Heart right ventricle (tissue), 16 donors: ENCODE results near the gene TDRD10. TPM values are rescaled to one million over a fixed set of nuclear protein-coding genes. Genes with fewer than 3 reads are reported as not detected.

Experiments used
- ATAC-seq, 8 donors: fragments of 200-7000 bp; cut with Tn5 transposase; one replicate each; pipeline ENCODE4 v1.9.1; 2020; ENCODE audit warnings: mild to moderate bottlenecking in 8 of 8, moderate library complexity in 8 of 8, moderate number of reproducible peaks in 1 of 8
- DNase-seq, 2 donors: peaks; one replicate each; pipeline ENCODE4 v3.0.0-alpha.2; 2020
- H3K27ac ChIP-seq, 10 donors: fragments of 200-600 bp; sonication (generic) in 2 of 10; one replicate each; pipeline versions ENCODE4 v1.5.0 to v1.8.0; 2020 to 2022; ENCODE audit warnings: mild to moderate bottlenecking in 3 of 10
- H3K27me3 ChIP-seq, 7 donors: fragments of 200-600 bp; one replicate each; pipeline ENCODE4 v1.8.0; 2021 to 2022; ENCODE audit warnings: mild to moderate bottlenecking in 2 of 7
- H3K36me3 ChIP-seq, 9 donors: fragments of 200-600 bp; sonication (generic) in 1 of 9; one replicate each; pipeline versions ENCODE4 v1.5.0 to v1.8.0; 2020 to 2022; ENCODE audit warnings: mild to moderate bottlenecking in 2 of 9
- H3K4me1 ChIP-seq, 9 donors: fragments of 200-600 bp; sonication (generic) in 1 of 9; one replicate each; pipeline versions ENCODE4 v1.5.0 to v1.8.0; 2020 to 2022; ENCODE audit warnings: mild to moderate bottlenecking in 4 of 9
- H3K4me3 ChIP-seq, 10 donors: fragments of 200-600 bp; sonication (generic) in 2 of 10; one replicate each; pipeline versions ENCODE4 v1.5.0 to v1.8.0; 2020 to 2022; ENCODE audit warnings: mild to moderate bottlenecking in 7 of 10, moderate library complexity in 2 of 10
- H3K9me3 ChIP-seq, 11 donors: fragments of 200-600 bp in 10 of 11; sonication (generic) in 2 of 11; one replicate each; pipeline versions ENCODE4 v1.5.0 to v1.8.0; 2013 to 2022; ENCODE audit warnings: mild to moderate bottlenecking in 2 of 11, control low read depth in 1 of 11, moderate library complexity in 1 of 11
- CTCF ChIP-seq, 9 donors: fragments of 200-600 bp; sonication (generic) in 2 of 9; IDR thresholded peaks; one replicate each; pipeline versions ENCODE4 v1.5.0 to v1.8.0; 2021 to 2022; ENCODE audit warnings: antibody characterized with exemption in 9 of 9, mild to moderate bottlenecking in 5 of 9, moderate library complexity in 1 of 9
- WGBS, 2 donors: extraction: QIAGEN DNeasy Blood & Tissue Kit; methylation state at CpG; one replicate each; pipeline ENCODE4 v1.1.7; 2013; ENCODE audit warnings: inconsistent platforms in 1 of 2; 5-methylcytosine and 5-hydroxymethylcytosine counted together
- intact Hi-C, 10 donors: fragments of 100-400 bp; cut with DNase I; formaldehyde crosslinking; loops; one replicate each; pipeline versions ENCODE4 v1.11.1 to v1.14.2; 2022
- polyA plus RNA-seq, 2 donors: library from polyadenylated mRNA; stranded (reverse); fragments of 200-250 nt; gene quantifications; one replicate each; pipeline ENCODE4 v1.2.3, GENCODE V29; 2013
- total RNA-seq, 10 donors: library from RNA; stranded (reverse); fragmentation: NEBNext Ultra II Directional in 3 of 10; extraction: Animal tissue kit (Norgen Biotek cat#: 25700) in 3 of 10; gene quantifications; one replicate each; pipeline versions ENCODE4 v1.2.1 to v1.2.4, GENCODE V29; 2021 to 2023
- donor health status: Arrhythmogenic right ventricular cardiomyopathy.
- donor health status: ischemic (EF 13 %, LVEDD 7.1; RV severe dilation, severe dysfunction).
- donor health status: healthy with polysubstance abuse.
- donor health status: DM: no; HTN: yes; CAD: no.
- donor health status: DM: no; HTN: no; CAD: no.
- donor health status: ischemic (EF 25% LVEDD 6.9; RV normal size, moderate dysfunction).
- donor health status: ischemic (EF 25% LVEDD 5.7; RV mildly dilated, moderate dysfunction).
- donor health status: healthy.
- donor health status: DM: yes; HTN: yes; CAD: no.
- donor health status: Ischemic cardiomyopathy.
- donor health status: ischemic (EF 35%, LVEDD 5.7; RV mildly dilated, moderate dysfunction).
- donor health status: nonischemic (EF 11% LVEDD 7.7; RV severe dilation, severe dysfunction).
- donor health status: DM: yes; HTN: yes; CAD: no.
- donor health status: PGD.
- donor health status: ischemic (EF 29% LVEDD 5.4; RV normal size, mild dysfunction).
- donor health status: nonischemic (EF 23%, LVEDD 6.1; RV moderate dilation, normal function).

TDRD10 gene
- total and polyA plus RNA-seq, 12 donors: 1.1 to 13.3 (median 2.0) TPM

DNA sequence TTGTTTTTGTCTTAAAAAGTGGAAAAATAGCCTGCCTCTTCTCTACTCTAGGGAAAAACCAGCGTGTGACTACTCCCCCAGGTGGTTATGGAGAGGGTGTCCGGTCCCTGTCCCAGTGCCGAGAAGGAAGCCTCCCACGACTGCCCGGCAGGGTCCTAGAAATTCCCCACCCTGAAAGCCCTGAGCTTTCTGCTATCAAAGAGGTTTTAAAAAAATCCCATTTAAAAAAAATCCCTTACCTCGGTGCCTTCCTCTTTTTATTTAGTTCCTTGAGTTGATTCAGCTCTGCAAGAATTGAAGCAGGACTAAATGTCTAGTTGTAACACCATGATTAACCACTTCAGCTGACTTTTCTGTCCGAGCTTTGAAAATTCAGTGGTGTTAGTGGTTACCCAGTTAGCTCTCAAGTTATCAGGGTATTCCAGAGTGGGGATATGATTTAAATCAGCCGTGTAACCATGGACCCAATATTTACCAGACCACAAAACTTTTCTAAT is 35.0 kb upstream of the TDRD10 start:
- WGBS, 2 donors: 49 to 53% methylated on average over 8 of the region's 8 CpGs
- Histone ChIP-seq H3K27me3 (no peaks in the 10 kb centered on the region), H3K4me3 (no peak overlapping the region), H3K36me3 (peaks cover 0 to 34% (median 0%) of the 10 kb centered on the region in 9 donors), H3K27ac (peak overlapping the region in 1 of 10 donors; percentile 79), H3K9me3 (no peaks in the 10 kb centered on the region), H3K4me1 (peaks cover 0 to 55% (median 4%) of the 10 kb centered on the region in 9 donors)
- peak in 5 of 9 donors; percentile 21 to 50 (median 26) for TF ChIP-seq CTCF (IDR thresholded peaks at IDR 0.05)
- intact Hi-C loops: loop anchor here in 3 of 10 donors (5.0 to 10.0 kb wide), 3 partner anchors 60 to 65 kb away; partner anchors contain the start of gene IL6R (in 2 of the 3)
- DNase-seq (no peak), ATAC-seq (no peak)

DNA sequence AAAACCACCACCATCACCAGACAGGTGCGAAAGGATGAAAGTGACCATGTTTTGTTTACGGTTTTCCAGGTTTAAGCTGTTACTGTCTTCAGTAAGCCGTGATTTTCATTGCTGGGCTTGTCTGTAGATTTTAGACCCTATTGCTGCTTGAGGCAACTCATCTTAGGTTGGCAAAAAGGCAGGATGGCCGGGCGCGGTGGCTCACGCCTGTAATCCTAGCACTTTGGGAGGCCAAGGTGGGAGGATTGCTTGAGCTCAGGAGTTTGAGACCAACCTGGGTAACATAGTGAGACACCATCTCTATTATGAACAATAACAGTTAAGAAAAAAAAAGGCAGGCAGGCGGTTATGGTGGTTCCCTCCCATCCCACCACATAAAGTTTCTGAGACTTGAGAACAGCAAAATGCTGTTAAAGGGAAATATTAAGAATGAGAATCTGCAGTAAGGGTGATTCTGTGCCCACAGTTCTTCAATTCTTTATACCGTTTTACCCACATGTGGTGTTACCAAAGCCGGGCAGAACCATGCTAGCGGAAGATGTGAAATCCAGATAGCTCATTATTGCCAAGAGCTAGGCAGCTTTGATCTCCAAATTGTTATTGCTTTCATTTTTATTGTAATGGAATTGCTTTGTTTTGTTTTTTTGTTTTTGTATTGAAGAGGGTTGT is 34.5 kb upstream of the TDRD10 start:
- Histone ChIP-seq H3K27ac (no peak overlapping the region), H3K36me3 (peaks cover 0 to 40% (median 0%) of the 10 kb centered on the region in 9 donors), H3K27me3 (no peaks in the 10 kb centered on the region), H3K4me3 (no peak overlapping the region), H3K4me1 (peaks cover 0 to 49% (median 4%) of the 10 kb centered on the region in 9 donors), H3K9me3 (no peaks in the 10 kb centered on the region)
- no peak for ATAC-seq
- no peak for DNase-seq
- TF ChIP-seq CTCF (IDR thresholded peaks at IDR 0.05): no peak
- WGBS, 2 donors: 95 to 96% methylated on average over 11 of the region's 11 CpGs
- intact Hi-C loops: loop anchor here in 3 of 10 donors (5.0 to 10.0 kb wide), 3 partner anchors 60 to 65 kb away; partner anchors contain the start of gene IL6R (in 2 of the 3)

DNA sequence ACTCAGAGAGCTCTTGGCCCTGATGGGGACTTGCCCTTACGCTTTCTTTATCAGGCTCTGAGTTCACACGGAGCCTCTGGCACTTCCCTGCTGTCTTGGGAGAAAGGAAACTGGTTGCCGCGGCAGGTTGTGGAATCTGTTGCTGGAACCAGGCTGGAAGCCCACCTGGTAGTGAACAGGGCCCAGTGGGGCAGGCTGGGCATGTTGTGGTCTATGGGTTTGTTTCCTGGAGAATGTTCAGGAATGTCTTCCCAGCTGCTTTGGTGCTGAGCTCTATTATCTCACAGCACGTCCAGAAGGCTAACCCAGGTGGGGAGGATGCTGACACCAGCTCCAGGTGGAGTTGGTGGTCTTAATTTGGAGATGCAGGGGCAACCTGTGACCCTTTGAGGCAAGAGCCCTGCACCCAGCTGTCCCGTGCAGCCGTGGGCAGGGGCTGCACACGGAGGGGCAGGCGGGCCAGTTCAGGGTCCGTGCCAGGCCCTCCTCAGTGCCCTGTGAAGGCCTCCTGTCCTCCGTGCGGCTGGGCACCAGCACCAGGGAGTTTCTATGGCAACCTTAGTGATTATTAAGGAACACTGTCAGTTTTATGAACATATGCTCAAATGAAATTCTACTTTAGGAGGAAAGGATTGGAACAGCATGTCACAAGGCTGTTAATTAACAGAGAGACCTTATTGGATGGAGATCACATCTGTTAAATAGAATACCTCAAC is 33.3 kb upstream of the TDRD10 start:
- ATAC-seq: no peak

More for the DNA sequence above, 33.3 kb upstream of the TDRD10 start:
- Histone ChIP-seq H3K4me1 (peaks cover 0 to 38% (median 4%) of the 10 kb centered on the region in 9 donors), H3K9me3 (no peaks in the 10 kb centered on the region), H3K4me3 (no peak overlapping the region), H3K27ac (no peak overlapping the region), H3K27me3 (no peaks in the 10 kb centered on the region), H3K36me3 (peaks cover 0 to 46% (median 0%) of the 10 kb centered on the region in 9 donors)
- DNase-seq: no peak
- TF ChIP-seq CTCF (IDR thresholded peaks at IDR 0.05): no peak
- 80 to 81% methylated on average over 12 of the region's 12 CpGs for WGBS, 2 donors
- intact Hi-C loops: loop anchor here in 3 of 10 donors (5.0 to 10.0 kb wide), 3 partner anchors 61 to 66 kb away; partner anchors contain the start of gene IL6R (in 2 of the 3)
